ENCODE results near the gene RTN4RL1.
"Not testable (repeated sequence)": the region's sequence is repeated elsewhere in the genome, so short reads cannot be mapped to it uniquely, and the experiment has no call there.

The RTN4RL1 gene

DNA sequence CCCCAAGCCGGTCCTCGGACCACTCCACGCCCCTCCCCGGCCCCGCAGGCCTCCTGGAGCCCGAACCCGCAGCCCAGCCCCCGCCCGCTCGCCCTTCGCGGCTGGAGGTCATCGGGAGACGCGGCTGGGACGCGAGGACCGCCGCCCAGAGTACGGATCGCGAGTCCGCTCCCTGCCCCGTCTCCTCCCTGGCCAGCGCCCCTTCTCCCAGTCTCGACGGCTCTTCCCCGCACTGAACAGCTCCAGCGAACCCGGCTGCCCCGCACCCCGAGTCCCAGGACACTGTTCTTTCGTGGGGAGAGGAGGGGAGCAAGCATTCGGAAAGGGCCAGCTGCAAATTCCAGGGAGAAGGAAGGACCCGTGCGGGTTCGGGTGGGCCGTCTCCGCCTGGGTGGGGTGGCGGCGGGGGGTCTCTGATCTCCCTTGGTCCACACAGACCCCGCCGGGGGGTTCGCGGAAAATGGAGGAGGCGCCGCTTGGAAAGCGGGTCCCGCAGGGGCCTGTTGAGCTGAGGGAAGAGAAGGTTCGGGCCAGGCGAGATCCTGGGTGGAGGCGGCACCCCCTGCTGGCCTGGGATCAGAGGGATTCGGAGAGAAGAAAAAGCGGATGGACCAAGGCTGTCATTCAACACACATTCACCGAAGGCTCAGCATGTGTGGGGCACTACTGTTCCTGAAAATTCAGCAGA, 632 bp upstream of the RTN4RL1 start:
- no peak for DNase-seq (ENCODE audit: low read depth in 3 of 3)

DNA sequence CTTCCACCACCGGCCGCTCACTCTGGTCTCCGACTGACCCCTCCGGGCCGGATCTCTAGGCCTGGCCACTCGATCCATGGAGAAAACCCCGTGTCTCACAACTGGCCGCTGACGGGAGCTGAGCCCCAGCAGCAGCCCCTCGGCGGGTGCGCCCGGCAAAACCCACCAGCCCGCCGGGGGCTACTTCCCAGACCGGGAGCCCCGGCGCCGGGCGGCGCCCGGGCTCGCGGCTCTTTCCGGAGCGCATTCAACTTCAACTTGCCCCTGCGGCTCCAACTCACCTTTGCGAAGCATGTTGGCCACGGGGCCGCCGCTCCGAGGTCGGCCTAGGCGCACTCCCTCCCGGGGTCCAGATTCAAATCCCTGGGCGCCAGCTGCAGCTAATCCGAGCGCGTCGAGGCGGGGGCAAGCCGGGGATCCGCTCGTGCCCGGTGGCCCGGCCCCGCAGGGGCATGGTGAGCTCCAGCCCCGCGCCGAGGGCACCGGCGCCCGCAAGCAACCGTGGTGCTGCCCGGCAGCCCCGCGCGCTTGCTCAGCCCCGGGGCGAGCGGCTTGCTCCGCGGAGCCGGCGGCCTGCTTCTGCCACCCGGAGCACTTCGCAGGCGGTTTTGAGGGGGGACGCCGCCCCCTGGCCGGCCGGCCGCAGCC, 438 bp downstream of the RTN4RL1 start:
- no peak for DNase-seq (ENCODE audit: low read depth in 3 of 3)

DNA sequence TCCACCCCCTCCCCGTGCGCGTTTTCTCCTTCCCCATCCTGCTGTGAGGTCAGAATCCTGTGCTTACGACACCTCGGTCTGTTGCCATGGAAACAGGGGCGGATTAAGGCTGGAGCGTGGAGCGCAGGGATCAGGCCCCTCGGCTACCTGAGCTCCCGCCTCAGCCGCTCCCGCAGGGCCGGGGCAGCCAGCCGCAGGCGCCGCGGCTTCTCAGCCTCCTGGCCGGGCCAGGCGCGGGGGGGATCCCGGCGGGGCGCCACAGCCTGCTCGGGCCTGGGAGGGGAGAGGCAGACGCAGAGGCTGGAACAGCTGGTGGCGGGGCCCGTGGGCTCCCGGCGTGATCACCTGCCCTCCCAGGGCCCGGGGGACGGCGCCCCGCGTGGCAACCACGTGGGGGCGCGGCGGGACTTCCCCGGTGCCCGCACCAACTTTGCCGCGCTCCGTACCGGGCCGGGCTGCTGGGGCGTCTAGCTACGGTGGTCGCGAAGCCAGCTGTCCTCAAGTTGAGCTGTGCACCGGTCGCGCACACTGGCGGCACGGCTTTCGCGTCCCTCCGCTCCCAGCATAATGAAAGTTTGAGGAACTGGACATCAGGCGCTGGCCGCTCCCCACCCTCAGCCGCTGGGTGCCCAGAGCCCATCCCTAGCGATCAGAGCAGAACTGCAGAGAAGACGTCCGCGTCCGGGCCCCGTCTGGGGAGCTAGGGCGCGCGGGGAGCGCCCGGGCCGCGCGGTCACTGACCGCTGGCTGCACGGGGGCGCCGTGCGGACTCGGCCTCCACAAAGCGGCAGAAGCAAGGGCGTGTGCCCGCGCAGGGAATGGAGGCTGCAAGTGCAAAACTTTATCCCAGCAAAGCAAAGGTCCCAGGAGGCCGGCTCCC, 1.2 kb downstream of the RTN4RL1 start:
- no peak for DNase-seq (ENCODE audit: low read depth in 3 of 3)

DNA sequence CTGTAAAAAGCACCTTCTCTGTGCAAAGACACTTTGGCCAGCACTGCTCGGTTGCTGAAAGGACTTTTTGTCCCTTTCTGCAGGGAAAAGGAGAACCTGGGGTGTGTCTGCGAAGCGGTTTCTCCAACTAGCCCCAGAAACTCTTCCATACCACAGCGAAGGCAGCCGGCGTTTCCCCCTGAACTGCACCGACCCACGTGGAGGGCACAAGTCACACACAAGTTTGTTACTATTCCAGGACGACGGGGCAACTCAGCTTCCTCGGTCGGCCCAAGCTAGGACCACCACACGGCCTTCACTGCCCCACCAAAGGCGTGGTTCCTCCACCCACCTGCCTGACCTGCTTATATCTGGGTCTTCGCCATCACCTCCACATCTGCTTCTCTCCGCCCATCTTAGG, 1.9 kb downstream of the RTN4RL1 start:
- DNase-seq (ENCODE audit: low read depth in 3 of 3) = no peak

DNA sequence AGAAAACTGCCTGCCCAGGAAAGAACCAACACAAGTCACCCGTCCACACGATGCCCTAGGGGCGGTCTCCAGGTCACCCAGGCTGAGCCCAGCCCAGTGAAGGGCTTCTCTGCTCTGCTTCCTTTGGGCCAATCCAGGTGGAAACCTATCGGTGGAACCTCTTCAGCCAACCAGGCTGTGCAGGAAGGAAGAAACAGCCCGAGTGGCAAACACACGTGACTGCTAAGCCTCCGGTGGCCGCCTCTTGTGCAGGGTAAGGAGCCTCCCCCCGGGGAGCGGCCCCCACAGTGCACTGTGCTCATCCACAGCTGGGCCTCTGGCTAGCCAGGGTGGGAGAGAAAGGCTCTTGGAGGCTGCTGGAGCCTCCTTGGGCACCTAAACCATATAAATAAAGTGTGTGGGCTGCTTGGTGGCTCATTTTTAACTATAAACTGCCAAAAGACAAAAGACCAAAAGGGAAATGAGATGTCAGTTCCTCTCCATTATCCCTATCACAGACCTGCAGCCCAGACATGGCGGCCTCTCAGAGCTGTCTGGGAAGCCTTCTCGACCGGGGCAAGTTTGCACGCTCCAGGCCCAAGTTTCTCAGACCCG, 2.4 kb downstream of the RTN4RL1 start:
- no peak for DNase-seq (ENCODE audit: low read depth in 3 of 3)

DNA sequence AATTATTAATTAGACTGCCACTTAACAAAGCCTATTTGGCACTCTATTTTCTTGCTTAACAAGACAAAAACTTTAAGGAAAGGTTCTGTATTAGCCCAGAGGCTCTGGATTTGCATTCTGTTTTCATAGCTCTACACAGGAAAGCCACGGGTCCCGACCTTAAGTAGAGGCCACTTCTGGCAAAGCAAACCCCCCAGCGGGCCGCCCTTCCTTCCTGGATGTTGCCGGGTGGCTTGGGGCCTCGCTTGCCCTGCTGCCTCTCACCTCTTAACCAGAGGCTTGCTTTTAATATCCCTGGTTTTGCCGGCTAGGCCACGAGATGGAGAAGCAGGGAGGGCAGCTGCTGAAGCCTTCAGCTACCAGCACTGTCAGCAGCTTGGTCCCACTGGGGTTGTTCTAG, 4.4 kb downstream of the RTN4RL1 start:
- DNase-seq (ENCODE audit: low read depth in 3 of 3) = no peak

DNA sequence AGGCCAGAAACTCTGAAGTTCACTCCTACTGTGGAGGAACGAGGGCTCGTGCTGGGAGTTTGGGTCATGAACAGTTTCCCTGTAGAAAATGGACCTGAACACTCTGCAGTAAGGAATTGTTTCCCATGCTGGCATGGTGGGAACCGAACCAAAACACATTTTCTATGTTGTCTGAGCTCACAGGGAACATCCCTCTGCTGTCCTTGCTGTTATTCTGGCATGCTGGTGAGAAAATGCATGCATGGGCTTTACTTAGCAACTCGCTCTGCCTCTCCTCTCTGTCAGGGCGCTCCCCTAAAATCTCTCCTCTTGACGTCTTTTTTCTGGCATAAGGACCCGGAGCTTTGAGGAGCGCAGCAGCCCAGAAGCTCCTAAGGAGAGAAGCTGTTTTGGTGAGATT, 5.4 kb downstream of the RTN4RL1 start:
- DNase-seq (ENCODE audit: low read depth in 3 of 3) = no peak

DNA sequence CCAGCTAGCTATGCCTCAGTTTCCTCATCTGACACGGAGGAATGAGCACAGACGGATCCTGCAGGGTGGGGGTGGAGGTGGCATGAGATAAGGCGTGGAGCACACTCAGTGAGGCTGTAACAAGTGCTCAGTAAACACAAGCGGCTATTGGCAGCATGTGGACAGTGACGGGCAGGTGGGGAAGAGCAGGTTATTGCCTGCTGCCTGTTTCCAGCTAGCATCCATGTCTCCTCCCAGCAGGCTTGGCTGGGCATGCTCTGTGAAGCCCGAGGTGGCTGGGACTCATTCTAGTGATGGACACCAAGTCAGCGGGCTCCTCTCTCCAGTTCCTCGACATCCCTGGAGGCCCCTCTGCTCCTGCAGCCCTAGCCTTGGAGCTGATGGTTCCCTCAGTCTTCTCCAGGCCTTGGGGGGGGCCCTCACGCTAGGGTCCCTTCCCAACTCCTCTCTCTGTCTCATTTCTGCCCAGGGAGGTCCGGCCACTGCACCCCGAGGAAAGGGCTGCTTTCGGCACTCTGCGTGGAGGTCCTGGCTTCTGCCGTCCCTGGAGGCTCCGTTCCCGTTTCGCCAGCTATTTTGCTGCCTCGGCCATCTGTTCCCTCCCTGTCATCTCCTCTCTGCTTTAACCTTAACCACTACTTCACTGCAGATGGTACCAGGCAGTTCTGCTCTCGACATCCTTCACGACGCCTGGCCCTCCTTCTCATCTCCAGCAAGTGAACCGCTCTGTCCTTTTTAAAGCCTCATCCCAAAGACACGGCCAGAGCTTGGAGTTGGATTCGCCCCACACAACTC, 6.2 kb downstream of the RTN4RL1 start:
- DNase-seq (ENCODE audit: low read depth in 3 of 3) = no peak

DNA sequence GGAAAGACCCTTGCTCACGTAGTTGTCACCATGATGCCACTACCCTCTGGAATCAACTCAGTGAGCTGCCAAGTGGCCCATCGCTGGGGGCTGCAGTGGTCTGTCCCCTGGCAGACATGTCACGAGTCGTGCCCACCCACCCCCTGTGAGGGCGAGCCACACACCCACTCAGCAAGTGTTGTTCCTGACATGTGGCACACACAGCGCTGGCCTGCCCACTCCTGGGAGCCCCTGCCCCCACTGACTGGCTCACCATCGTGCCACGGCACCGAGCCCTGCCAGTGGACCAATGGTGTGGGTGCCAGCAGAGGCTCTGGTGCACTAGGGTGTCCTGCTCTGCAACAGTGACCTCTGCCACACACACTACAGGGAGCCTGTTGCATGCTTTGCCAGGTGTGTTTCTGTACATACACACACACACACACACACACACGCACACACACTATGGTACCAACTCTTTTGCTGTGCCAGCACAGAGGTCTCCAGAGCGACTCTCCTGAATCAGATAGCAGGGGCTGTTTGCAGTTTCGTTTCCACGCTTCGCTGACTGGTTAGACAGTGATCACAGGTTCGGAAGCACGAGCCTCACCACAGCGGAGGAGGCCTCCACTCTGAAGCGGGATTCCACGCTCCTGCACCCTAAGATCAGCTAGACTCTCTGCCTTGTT, 7.7 kb downstream of the RTN4RL1 start:
- DNase-seq (ENCODE audit: low read depth in 3 of 3) = no peak

DNA sequence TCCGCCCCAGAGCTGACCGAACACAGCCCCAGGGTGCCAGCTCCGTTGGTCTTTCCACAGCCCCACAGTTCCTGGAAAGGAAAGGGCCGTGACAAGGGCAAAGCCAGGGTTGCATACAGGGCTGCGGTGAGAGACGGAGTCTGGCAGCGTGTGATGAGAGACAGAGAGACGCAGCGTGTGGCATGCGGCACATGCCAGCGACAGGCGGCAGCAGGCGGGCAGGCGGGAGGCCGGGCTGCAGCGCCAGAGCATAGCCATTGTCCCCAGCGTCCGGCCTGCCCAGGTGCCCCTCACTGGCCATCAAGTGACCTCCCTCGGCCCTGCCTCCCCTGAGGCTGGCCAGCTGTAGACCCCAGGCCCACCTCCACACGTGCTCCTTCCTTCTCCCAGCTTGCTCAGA, 8.6 kb downstream of the RTN4RL1 start:
- DNase-seq (ENCODE audit: low read depth in 3 of 3) = no peak

DNA sequence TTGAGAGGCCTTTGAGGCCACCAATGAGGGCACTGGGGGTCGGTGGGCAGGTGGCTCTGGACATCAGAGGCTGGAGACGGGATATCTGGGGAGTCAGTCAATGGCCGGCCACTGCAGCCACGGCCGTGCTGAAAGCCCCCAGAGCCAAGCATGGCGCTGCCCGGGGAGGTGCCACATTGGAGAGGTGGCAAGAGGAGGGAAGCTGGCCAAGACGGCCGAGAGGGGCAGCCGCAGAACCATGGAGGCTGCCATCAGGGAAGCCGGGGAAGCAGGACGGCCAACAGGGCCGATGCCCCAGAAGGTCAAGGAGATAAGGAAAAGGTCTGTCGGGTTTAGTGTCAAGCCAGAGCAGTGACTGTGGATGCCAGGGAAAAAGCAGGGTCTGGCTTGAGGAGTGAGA, 9.8 kb downstream of the RTN4RL1 start:
- DNase-seq (ENCODE audit: low read depth in 3 of 3) = no peak

DNA sequence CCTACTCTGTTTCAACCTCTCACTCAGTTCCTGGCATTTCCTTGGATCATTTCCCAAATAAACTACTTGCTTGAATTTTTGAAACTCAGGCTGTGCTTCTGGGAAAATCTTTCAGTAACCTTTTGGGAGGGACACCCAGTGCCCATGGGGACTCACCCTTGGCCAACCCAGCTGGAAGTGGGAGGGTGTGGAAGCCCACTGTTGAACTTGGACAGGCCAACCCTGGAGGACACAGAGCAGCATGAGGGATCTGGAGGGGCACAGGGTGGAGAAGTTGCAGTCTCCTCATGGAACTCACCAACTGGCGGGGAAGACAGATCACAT, 11.2 kb downstream of the RTN4RL1 start:
- DNase-seq (ENCODE audit: low read depth in 3 of 3) = no peak

DNA sequence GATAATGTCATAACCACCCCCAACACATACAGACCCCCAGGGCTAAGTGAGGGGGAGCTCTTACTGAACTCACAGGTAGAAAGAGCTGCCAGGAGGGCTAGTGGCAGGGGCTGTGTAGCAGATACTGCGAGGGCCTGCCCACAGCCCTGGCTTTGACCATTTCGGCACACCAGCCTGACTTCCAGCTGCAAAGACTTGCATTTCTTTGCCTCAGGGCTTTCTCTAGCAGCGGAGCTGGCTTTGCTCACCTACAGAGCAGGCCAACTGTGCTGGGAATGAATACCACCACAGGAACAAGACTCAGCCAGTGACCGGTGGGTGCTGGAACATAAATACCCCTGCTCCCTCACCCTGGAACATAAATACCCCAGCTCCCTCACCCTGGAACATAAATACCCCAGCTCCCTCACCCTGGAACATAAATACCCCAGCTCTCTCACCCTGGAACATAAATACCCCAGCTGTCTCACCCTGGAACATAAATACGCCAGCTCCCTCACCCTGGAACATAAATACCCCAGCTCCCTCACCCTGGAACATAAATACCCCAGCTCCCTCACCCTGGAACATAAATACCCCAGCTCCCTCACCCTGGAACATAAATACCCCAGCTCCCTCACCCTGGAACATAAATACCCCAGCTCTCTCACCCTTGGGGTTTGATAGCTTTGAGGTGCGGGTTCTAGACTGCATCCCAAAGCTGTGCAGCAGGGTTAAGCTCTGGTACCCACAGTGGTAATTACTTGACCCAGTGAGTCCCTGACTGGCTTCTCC, 11.7 kb downstream of the RTN4RL1 start:
- not testable (repeated sequence) for DNase-seq (ENCODE audit: low read depth in 3 of 3)

DNA sequence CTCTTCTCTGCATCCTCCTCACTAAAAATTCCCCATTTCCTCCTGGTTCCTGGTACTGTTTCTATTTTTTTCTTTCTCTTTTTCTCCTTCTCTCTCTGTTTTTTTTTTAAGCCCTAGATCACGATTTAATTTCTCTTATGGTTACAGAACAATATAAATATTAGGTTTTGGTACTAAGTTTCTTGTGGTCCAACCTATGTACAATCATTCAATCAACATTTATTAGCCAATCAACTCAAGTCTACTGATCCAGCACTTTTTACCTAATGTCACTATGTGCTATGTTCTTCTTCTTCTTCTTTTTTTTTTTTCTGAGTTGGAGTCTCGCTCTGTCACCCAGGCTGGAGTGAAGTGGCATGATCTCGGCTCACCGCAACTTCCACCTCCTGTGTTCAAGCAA, 12.6 kb downstream of the RTN4RL1 start:
- no peak for DNase-seq (ENCODE audit: low read depth in 3 of 3)

DNA sequence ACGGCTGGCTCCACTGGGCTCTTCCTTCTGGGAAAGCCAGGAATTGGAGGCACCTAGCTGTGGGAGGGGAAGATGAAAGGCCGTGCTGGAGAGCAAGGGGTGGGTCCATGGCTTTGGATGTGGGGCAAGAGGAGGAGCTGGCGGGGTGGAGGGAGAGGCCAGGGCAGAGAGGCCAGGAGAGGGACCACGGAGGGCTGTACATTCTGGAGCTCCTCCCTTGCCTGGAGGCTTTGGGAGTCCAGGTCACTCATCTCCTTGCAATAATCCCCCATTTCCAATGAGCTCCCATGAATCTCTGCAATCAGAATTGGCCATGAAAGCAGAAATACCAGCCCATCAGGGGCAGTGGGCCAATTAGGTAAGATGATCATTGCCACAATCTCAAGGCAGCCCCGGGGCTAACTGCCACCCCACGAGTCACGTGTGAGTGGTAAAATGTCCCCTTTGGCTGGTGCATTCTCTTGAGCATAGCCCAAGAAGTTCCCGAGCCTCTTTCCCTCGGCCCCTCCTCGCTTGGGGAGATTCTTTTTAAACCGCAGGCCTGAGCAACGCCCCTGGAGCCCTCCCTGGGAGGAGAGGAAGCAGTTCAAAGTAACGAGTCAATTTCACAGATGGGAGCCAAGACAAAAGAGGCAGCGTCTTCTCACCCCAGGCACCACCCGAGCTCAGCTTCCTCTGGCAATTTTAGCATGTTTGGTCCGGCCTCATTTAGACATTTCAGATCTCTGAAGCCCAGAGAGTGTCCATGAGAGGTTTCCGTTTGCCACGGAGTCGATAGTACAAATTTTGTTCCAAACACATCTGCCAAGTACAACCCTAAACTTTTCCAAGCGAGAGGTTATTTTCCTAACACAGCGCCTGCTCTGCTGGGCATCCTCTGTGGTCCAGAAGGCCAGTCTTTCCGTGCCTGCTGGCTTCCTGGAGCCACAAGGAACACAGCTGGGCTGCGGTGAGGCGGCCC, 13.4 kb downstream of the RTN4RL1 start:
- no peak for DNase-seq (ENCODE audit: low read depth in 3 of 3)

DNA sequence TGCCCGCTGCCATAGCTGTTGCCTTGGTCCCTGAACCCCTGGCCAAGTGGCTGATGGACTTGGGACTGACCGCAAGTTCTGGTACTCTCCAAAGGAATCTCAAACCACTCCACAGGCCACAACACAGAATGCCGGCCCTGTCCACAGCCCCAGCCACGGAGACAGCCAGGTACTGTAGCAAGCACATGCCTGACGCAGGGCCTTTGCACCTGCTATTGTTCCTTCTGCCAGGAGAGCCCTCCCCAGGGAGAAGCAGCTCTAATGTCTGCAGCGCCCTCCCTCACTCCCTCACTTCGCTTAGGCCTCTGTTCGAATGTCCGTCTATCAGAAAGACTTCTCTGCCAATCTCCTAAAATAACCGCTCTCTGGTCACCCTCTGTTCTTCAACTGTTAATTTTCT, 15.4 kb downstream of the RTN4RL1 start:
- DNase-seq (ENCODE audit: low read depth in 3 of 3) = no peak

DNA sequence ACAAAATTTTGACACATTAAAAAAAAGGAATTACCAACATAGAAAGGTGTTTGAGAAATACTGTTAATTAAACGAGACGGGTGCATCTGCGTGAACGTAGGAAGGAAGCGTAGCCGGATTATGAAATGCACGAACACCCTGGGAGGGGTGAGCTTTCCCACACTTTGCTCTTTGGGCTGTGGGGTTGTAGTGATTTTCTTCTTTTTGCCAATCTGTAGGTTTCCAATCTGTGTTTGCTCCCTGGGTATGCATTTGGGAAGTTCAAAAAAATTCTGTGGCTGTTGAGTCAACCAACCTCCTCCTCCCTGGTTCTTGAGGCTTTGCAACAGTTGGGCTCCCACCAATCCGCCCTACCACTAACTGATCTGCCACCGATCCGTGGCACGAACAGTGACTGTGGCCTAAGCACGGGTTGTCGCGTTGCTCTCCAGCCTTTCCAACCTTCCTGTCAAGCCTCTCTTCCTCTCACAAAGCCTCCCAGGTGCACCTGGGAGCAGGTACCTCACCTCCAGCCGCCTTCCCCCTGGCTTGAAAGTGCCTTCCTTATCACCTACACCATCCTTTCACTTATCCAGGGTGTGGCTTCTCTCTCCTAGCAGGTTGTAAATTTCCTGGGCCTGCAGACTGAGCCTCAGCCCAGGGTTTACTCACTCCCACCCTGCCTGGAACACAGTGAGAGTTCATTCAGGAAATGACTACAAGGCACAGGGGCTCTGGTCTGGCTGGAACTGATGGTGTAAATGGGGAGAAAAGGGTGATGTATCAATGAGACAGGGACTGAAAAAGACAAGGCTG, 16.6 kb downstream of the RTN4RL1 start:
- DNase-seq (ENCODE audit: low read depth in 3 of 3) = no peak

DNA sequence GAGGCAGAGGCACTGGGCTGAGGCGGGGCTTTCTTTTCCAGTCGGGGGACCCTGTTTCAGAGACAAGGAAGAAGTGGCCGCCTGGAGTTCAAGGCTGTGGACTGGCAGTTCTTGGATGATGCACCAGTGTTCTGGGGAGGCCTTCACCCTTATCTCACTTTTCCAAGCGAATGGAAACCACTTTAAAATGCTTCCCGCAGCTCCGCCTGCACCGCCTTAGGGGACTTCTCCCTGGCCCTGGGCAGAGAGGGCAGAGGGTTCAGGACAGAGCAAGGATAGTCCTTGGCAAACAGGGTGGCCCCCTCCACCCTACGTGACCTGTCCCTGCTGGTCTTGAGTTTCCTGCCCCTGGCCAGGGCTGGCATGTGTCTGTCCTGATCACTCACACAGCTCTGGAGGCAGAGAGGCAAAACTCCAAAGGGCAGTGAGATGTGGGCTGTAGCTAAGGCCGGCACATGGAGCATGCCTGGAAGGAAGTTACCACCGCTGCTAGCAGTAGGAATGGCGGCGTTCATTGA, 20.6 kb downstream of the RTN4RL1 start:
- DNase-seq (ENCODE audit: low read depth in 3 of 3) = no peak

Data from stimulated activated CD4-positive, alpha-beta T cell treated with anti-CD3 and anti-CD28 coated beads, TNF-alpha, amount 100 ng/mL, for 4 hours (primary cell).